Omental fat pad (tissue), 4 donors: ENCODE data around the gene TOX2. TPM values are rescaled to one million over a fixed set of nuclear protein-coding genes. Genes with fewer than 3 reads are reported as not detected.

Experiments used
- ATAC-seq: fragments of 150-250 bp; one replicate; pipeline ENCODE4 v1.9.1; 2016; ENCODE audit warnings: mild to moderate bottlenecking, moderate library complexity; ENCODE audit not compliant: low FRiP score
- DNase-seq: peaks from one replicate; pipeline ENCODE4 v3.0.0-alpha.2; 2019; ENCODE audit warnings: low spot score
- total RNA-seq, 4 donors: library from RNA; depleted of rRNA; stranded (reverse); fragments of >200 nt; gene quantifications; one replicate each; pipeline ENCODE4 v1.1.0, GENCODE V29; 2016
- TF ChIP-seq, protein P1 (sequence below), 3 donors: fragments of 450-650 bp; IDR thresholded peaks; one replicate each; pipeline ENCODE4 v1.5.1; 2016 to 2017; ENCODE audit warnings: antibody characterized with exemption in 3 of 3, mild to moderate bottlenecking in 3 of 3, moderate library complexity in 2 of 3

Gene TOX2
- total RNA-seq, 4 donors from 2014 or later: 0.44 to 7.1 (median 1.0) TPM

DNA sequence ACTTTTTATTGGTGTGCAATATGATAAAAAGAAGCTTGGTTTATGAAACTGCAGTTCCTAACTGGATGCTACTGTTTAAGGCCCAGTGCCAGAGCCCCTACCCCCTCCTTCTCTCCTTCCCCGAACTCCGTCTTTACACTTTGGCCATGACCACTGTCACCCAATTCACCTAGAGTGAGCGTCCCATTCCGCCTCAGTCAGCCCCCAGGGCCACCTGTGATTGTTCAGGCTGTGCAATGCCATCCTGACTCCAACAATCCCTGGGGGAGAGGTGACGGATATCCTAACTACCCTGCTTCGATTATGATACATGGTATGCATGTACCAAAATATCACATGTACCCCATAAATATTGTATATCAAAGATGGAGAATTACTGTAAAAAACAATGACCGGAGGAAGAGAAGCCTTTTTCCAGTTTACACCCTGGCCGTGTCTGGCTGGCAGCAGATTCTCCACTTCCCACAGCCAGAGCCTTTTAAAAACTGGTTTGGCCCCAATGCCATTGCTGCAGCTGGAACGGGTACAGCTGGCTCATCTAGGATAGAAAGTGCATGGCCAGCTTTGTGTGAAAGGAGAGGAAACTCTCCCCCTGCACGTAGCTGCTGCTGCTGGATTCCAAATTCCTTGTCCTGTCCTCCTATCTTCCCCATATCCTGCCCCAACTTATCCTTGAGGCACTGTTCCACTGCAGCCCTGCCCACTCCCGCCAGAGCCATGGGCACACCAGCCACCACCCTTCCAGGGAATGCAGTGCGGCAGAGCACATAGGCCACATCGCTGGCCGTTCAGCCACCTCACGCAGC lies 172.6 kb downstream of the TOX2 start:
- TF ChIP-seq, protein P1, sequence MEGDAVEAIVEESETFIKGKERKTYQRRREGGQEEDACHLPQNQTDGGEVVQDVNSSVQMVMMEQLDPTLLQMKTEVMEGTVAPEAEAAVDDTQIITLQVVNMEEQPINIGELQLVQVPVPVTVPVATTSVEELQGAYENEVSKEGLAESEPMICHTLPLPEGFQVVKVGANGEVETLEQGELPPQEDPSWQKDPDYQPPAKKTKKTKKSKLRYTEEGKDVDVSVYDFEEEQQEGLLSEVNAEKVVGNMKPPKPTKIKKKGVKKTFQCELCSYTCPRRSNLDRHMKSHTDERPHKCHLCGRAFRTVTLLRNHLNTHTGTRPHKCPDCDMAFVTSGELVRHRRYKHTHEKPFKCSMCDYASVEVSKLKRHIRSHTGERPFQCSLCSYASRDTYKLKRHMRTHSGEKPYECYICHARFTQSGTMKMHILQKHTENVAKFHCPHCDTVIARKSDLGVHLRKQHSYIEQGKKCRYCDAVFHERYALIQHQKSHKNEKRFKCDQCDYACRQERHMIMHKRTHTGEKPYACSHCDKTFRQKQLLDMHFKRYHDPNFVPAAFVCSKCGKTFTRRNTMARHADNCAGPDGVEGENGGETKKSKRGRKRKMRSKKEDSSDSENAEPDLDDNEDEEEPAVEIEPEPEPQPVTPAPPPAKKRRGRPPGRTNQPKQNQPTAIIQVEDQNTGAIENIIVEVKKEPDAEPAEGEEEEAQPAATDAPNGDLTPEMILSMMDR (IDR thresholded peaks at IDR 0.05): no peak
- ATAC-seq: no peak
- DNase-seq: no peak

DNA sequence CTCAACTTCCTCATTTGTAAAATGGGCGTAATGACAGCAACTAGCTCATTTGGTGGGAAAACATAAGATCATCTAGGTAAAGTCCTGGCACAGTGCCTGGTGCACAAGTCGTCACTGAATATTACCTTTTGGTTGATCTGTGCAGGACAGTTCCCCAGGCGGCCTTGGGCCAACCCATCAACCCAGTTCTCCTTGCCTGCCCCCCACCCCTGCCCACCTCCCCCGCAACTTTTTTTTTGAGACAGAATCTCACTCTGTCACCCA lies 173.1 kb downstream of the TOX2 start:
- no peak for DNase-seq
- TF ChIP-seq, protein P1 (IDR thresholded peaks at IDR 0.05): no peak
- ATAC-seq: no peak

DNA sequence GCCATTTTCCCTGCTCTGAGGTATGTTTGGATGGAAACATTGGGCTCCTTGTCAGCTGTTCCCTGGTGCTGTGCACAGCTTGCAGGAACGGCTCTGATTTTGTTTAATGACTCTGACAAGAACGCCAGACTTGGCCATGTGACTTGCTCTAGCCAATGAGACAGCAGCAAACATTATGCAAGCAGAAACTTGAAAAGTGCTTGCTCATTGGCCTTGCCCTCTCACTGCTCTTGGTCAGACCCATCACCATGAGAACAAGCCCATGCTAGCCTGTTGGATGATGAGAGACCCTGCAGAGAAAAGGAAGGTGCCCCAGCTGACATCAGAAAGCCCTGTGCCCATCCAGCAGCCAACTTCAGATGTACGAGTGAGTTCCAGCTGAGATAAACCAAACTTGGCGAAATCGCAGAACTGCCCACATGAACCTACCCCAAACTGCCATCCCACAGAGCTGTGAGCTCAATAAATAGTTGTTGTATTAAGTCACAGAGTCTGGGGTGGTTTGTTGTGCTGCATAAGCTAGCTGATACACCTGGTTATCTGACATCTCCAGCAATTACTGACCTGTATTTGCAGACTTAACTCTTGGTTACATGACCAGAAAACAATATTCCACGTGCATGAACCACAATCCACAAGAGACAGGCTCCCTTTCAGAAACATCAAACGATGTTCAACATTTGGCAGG lies 175.5 kb downstream of the TOX2 start:
- peak; percentile 48 for ATAC-seq
- no peak for DNase-seq
- TF ChIP-seq, protein P1 (IDR thresholded peaks at IDR 0.05): no peak

DNA sequence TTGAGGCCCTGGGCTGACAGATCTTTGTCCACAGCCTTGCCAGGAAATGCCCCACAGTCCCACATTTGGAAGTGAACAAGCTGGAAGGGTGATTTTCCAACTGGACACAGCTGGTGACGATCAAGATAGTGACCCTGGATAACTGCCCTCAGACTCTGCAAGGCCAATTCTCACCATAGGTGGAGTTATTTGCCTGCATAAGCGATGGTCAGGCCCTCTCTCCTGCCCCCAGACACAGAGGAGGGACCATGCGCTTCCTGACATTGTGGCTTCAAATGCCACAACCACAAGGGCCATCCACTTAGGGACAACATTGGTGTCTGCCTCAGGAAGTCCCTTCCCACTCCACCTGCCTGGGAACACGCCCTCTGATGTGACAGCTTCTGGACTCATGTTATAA lies 176.4 kb downstream of the TOX2 start:
- DNase-seq (no peak), ATAC-seq (no peak)
- TF ChIP-seq, protein P1 (IDR thresholded peaks at IDR 0.05): no peak

DNA sequence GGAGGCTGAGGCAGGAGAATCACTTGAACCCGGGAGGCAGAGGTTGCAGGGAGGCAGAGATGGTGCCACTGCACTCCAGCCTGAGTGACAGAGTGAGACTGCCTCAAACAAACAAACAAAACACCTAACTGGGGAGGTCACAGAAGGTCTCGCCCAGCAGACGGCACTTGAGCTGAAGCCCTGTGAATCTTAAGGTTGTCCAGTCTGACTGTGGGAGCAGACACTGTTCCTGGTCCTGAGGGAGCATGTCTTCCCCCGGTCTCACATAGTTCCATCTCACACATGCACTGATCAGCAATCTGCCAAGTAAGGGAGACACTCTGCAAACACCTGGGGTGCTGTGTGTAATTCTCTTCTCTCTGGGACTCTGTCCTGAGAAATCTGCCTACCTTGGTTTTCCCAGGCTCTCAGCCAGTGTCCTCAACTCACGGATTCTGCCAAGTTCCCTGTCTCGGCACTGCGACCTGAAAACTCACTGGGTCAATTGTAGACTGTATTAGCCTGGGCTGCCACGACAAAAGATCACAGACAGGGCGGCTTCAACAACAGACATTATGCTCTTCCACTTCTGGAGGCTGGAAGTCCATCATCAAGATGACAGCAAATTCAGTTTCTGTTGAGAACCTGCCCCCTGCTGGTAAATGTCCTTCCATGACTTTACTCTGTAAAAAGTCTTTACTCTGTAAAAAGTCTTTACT lies 178.0 kb downstream of the TOX2 start:
- TF ChIP-seq, protein P1 (IDR thresholded peaks at IDR 0.05): no peak
- DNase-seq: no peak
- no peak for ATAC-seq

DNA sequence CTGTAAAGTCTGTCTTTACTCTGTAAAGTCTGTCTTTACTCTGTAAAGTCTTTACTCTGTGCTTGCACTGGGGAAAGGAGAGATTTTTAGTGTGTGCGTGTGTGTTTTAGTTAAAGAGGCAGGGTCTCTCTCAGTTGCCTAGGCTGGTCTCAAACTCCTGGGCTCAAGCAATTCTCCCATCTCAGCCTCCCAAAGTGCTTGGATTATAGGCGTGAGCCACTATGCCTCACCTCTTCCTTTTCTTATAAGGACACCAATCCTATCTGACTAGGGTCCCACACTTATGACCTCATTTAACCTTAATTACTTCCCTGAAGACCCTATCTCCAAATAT lies 178.6 kb downstream of the TOX2 start:
- ATAC-seq: no peak
- no peak for DNase-seq
- TF ChIP-seq, protein P1 (IDR thresholded peaks at IDR 0.05): no peak
